HG02588 (cell line): ENCODE data around the gene PDK3.

Experiments
- ATAC-seq: cut with Tn5 transposase; IDR thresholded peaks from one replicate; pipeline ENCODE4 v1.9.1; 2021; ENCODE audit warnings: mild to moderate bottlenecking, moderate library complexity; ENCODE audit not compliant: unreplicated experiment

The PDK3 gene

DNA sequence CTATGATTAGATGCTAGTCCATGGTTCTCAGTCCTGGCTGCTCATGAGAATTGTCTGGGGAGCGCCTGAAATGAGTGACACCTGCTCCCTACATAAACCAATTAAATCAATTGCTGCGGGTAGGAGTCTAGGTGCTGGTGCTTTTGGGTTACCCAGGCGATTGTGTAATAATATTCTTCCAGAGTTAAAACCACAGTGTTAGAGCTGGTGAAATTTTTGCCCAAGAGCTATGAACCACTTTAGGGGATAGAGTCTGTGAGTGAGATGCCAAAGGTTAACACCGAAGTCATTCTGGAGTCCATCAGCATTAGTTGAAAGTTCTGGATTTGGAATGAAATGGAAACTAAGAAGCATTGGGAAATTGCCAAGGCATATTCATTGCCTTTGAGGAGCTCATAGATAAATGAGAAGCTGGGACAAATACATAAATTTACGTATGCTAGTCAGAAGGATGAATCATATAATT, 15.3 kb downstream of the PDK3 start:
- ATAC-seq: peak; percentile 24

- no peak for ATAC-seq
Observed at GRCh38 chrX:24482823-24483415, 17.8 kb downstream of the PDK3 start.

GRCh38 chrX:24483596-24483995, 18.5 kb downstream of the PDK3 start:
- ATAC-seq: no peak

DNA sequence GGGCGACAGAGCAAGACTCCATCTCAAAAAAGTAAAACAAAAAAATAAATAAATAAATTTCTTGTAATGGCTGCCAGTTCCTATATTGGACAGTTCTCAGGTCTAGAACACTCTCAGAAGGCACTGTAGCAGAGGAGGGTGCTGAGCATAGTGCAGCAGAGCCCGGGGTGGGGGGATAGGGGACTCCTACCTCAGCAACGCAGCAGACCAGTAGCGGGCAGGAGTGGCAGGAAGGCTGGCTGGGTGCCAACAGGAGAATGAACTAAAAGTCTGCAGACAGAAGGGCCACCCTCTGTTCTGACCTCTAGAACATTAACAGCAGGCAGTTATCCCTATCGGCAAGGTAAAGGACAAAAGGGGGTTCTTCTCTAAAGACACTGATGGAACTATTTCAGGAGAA, 20.2 kb downstream of the PDK3 start:
- ATAC-seq: no peak

DNA sequence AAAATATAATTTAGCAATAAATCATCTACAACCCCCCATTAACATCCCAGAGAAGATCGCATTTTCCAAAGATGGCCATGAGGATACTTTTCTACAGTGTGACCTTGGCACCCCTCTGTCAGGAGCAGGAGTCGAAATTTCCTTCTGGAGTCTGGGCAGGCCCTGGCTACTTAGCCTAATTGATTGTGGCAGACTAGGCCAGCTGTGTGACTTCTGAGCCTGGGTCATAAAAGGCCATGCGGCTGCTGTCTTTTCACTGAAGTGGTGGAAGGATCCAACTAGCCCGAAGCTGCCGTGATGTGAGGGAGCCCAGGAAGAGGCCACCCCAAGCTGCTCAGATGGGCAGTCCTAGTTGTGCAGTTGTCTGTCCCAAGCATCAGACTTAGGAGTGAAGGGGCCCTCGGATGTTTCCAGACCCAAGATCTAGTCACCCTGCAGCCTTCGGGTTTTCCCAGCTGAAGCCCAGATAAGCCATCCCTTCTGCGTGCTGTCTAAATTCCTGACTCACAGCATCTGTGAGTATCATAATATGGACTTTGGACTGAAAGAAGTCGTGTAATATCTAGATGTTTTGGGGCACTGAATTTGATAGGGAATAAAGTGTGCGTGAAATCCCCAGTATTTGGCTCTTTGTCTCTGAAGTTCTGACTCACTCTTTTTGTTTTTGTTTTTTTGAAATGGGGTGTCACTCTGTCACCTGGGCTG, 21.0 kb downstream of the PDK3 start:
- ATAC-seq: no peak

- no peak for ATAC-seq
Observed at GRCh38 chrX:24487571-24487970, 22.5 kb downstream of the PDK3 start.

DNA sequence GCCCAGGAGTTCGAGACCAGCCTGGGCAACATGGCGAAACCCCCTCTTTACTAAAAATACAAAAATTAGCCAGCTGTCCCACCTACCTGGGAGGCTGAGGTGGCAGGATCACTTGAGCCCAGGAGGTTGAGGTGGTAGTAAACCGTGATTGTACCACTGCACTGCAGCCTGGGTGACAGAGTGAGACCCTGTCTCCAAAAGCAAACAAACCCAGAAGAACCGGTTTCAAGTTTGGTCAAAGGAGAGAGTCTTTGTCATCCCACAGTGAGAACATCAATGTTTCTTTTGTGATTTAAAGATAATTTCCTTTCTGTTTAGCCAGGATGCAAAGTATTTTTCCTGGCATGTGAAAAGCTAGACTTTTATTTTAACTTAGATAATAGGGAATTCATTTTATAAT, 26.7 kb downstream of the PDK3 start:
- no peak for ATAC-seq

GRCh38 chrX:24493740-24494581, 28.9 kb downstream of the PDK3 start:
- ATAC-seq: no peak

DNA sequence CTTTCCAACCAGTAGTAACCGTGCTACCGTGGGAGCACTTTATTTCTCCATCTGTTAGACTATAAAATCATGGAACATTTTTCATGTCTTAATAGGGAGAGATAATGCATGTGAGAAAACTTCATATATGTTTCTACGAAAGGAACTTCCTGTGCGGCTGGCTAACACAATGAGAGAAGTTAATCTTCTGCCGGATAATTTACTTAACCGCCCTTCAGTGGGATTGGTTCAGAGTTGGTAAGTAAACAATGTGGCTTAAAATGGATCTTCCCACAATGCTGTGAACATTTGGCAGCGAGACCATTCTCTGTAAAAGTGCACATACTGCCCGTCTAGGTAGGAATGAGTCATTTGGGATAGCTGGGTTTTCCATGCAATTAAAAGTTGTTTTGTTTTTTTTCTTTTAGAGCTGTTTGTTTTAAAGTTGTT, 29.6 kb downstream of the PDK3 start:
- ATAC-seq: no peak

DNA sequence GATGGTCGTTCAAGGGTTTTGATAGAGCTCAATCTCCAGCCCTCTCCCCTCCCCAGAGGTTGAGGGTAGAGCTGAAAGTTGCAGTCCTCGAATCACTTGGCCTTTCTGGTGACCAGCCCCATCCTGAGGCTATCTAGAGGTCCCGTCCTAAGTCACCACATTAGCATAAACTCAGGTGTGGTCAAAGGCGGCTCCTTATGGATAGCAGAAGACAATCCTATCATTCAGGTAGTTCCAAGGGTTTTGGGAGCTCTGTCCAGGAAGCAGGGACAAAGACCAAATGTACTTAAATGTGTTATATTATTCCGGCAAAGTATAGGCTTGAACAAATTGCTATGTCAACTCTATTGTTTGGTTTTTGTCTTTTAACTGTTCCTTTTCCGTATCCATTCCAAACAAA, 30.6 kb downstream of the PDK3 start:
- no peak for ATAC-seq

- ATAC-seq: no peak
Observed at GRCh38 chrX:24498181-24498580, 33.1 kb downstream of the PDK3 start.

- ATAC-seq: no peak
Observed at GRCh38 chrX:24498975-24499374, 33.9 kb downstream of the PDK3 start.

GRCh38 chrX:24506082-24506481, 41.0 kb downstream of the PDK3 start:
- ATAC-seq: no peak

GRCh38 chrX:24508375-24508774, 43.3 kb downstream of the PDK3 start:
- ATAC-seq: no peak

GRCh38 chrX:24513416-24513815, 48.3 kb downstream of the PDK3 start:
- peak; percentile 93 for ATAC-seq

GRCh38 chrX:24515447-24515846, 50.4 kb downstream of the PDK3 start:
- no peak for ATAC-seq

GRCh38 chrX:24520472-24520871, 55.4 kb downstream of the PDK3 start:
- no peak for ATAC-seq

DNA sequence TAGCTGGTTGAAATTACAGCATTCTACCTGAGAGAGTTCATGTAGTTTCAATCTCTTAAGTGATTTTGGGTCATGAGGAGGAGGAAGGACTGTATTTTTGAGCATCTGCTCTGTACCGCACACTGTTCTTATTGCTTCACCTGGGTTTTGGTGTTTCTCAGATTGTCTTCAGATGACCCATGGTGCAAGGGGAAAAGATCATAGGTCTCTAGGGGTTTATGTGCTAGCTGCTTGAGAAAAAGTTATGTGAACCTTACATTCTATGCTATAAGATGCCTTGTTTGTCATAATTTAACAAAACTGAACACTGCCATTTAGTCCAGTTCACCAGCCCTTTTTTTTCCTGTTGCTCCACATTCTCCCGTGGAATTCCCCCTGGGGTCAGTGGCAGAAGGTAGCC, 60.4 kb downstream of the PDK3 start:
- no peak for ATAC-seq

DNA sequence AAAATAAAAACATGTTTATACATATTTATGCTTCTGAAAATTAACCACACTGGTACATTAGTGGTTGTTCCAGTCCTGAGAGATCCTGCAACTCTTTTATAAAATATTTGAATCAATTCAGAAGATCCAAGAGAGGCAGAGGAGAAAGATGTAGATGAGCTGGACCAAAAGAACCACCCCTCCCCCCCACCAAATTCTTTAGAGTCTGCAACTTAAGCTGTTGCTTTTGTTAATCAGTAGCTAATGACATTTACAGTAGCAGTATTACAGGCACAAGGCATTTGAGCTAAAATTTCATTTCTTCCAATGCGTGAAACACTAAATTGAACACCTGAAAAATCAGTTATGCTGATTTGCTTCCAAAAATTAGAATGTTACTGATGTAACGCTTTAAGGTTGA, 61.5 kb downstream of the PDK3 start:
- no peak for ATAC-seq

GRCh38 chrX:24528605-24529004, 63.5 kb downstream of the PDK3 start:
- no peak for ATAC-seq

DNA sequence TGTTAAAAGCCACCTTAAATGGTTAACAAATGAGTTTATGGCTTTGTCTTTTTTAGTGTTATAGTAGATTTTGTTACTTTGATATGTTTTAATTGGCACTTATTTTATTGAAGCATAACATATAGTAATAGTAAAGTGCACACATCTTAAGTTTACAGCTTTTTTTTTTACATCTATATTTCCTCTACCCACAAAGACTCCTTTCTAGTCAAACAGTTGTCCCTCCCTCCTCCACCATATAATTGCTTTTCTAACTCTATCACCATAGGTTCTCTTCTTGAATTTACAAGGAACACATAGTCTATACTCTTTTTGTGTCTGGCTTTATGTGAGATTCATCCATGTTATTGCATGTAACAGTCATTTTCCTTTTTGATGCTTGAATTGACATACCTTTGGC, 71.5 kb downstream of the PDK3 start:
- no peak for ATAC-seq

DNA sequence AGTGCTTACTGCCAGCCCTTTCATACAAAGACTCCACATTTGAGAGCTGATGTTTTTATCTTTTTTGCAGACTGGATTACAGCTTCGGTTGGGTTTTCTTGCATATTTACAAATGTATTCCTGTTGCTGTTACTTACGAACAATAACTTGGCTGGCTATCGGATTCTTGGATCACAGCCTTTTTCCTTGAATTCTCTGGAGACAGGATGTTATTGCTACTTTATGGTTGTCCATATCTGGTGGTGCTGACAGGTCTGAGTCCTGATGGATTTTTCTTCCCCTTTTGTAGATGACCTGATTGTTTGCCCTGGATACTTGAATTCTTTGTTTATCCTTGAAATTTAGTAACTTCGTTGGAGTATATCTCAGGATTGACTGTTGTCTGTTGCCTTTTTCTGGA, 77.7 kb downstream of the PDK3 start:
- ATAC-seq: no peak
